Stimulated activated CD8-positive, alpha-beta memory T cell treated with anti-CD3 and anti-CD28 coated beads, Interleukin-4, amount 100 ng/mL, for 24 hours (primary cell): ENCODE data around the gene GTPBP6.
"Not testable (repeated sequence)": the region's sequence is repeated elsewhere in the genome, so short reads cannot be mapped to it uniquely, and the experiment has no call there.

Experiments used
- DNase-seq: peaks from one replicate; pipeline ENCODE4 v3.0.0-alpha.2; 2020; ENCODE audit warnings: low read depth

Gene GTPBP6

GRCh38 chrX:316351-317325, 2.0 kb downstream of the GTPBP6 start:
- DNase-seq: no peak

- no peak for DNase-seq
These were observed 3.6 kb downstream of the GTPBP6 start for GRCh38 chrX:314781-315595.

- no peak for DNase-seq
These were observed 4.5 kb downstream of the GTPBP6 start for GRCh38 chrX:314049-314448.

- DNase-seq: no peak
These were observed 5.0 kb downstream of the GTPBP6 start for GRCh38 chrX:313546-313945.

DNA sequence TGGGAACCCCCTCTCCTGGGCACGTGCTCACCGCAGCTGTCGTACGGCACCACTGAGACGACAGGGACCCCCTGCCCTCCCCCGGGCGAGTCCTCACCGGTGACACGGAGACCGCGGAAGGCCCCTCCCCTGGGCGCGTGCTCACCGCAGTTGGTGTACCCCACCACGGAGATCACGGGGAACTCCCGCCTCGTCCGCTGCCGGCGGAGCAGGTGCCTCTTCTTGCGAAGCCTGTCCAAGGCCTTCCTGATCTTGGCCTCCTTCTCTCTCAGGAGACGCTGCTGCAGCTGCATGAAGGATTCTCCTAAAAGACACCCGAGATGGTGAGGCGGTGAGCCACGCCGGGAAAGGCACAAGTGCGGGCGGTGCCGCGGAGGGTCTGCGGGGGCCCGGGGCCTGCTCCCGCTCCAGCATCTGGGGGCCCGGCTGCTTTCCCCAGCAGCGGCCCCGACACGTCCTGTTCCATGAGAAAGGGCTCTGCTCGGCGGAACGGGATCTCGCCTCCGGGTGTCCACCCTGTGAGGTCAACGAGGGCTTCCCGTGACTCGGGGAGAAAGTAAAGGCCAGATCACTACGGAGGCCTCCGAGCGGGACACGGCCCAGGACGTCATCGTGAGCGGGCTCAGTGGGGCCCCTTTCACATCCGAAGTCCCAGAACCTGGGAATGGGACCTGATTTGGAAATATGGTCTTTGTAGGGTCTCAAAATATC, 5.8 kb downstream of the GTPBP6 start:
- no peak for DNase-seq

GRCh38 chrX:311156-312129, 7.2 kb downstream of the GTPBP6 start:
- DNase-seq: no peak

DNA sequence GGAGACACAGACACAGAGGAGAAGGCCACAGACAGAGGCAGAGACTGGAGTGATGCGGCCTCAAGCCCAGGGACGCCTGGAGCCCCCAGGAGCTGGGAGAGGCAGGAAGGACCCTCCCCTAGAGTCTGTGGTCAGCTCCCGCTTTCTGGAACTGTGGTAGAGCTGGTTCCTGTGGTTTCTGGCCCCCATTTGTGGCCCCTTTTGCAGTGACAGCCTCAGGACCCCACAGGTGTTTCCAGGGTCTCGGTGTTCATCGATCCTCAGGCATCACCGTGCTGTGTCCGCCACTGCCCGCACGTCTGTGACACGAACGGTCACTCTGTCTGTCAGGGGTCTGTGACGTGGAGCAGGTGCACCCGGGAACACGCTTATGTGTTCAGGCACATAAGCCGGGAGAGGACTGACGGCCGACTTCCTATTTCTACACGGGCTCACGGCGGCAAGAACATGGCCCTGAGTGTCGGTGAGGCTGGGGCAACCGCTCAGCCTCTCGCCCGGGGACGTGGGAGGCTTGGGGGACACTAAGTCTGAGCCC, 7.9 kb downstream of the GTPBP6 start:
- no peak for DNase-seq

DNA sequence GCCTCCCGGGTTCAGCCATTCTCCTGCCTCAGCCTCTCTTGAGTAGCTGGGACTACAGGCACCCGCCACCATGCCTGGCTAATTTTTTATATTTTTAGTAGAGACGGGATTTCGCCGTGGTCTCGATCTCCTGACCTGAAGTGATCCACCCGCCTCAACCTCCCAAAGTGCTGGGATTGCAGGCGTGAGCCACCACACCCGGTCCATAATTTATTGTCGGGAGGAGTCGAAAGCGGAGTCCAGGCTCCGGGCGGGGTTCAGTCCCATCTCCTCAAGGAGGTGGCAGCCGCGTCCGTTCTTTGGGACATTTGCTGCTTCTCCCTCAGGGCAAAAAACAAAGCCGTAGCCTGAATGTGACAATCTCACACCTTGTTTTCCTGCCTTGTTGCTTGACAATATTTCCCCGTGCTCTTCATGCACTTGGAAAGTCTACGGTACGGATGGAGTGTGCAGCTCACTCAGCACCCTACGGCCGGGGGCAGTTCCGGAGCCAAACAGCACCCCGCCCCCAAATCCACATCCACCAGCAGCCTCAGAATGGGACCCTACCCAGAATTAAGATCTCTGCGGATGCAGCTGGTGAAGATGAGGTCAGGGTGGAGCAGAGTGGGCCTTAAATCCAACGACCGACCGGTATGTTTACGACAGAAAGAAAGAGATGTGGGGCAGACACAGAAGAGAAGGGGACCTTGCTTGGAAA, 9.6 kb downstream of the GTPBP6 start:
- DNase-seq: no peak

DNA sequence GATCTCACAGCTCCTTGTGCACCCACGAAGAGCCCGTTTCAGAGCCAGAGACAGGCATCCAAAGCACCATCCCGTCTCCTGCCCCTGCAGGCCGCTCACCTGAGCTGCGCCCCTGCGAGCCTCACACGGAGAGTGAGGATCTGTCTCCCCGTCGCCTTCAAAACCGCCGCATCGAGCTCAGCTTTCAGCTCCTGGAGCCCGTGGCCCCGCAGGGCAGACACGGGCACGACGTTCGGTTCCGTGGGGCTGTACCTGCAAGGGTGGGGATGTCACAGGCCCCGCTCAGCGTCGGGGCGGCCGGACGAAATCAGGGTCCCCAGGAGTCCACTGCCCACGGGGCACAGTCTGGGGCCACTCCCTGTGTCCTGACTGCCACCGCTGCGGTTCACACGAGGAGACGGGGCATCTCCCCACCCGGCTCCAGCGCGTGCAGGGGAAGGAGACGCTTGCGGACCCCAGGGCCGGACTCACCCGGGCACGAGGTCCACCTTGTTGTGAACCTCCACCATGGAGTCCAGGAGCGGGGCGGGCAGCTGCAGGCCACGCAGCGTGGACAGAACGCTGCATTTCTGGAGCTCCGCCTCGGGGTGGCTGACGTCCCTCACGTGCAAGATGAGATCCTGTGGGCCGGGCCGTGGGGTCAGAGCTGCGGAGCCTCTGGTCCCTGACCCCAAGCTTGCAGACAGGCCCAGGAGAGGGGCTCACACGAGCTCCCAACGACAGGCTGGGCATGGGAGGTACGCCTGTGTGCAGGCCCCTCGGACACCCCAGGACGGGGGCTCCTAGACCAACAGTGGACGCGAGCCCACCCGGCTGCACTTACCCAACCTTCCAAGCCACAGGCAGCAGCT, 11.1 kb downstream of the GTPBP6 start:
- DNase-seq: no peak

- DNase-seq: not testable (repeated sequence)
These were observed 11.9 kb downstream of the GTPBP6 start for GRCh38 chrX:306614-307251.

DNA sequence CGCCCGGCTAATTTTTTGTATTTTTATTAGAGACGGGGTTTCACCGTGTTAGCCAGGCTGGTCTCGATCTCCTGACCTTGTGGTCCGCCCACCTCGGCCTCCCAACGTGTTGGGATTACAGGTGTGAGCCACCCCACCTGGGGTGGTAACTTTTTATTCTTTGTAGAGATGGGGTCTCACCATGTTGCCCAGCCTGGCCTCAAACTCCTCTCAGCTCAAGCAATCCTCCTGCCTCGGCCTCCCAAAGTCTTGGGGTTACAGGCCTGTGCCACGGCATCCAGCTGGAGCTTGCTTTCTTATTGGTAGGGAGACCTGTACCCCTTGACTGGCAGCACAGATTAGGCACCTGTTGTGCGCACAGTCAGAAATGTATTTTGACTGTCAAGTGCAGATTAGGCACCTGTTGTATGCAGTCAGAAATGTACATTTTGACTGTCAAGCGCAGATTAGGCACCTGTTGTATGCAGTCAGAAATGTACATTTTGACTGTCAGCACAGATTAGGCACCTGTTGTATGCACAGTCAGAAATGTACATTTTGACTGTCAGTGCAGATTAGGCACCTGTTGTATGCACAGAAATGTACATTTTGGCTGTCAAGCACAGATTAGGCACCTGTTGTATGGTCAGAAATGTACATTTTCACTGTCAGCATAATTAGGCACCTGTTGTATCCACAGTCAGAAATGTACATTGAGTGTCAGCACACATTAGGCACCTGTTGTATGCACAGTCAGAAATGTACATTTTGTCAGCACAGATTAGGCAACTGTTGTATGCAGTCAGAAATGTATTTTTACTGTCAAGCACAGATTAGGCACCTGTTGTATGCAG, 12.6 kb downstream of the GTPBP6 start:
- not testable (repeated sequence) for DNase-seq

GRCh38 chrX:302975-303374, 15.6 kb downstream of the GTPBP6 start:
- no peak for DNase-seq

GRCh38 chrX:300334-300733, 18.3 kb downstream of the GTPBP6 start:
- DNase-seq: no peak

GRCh38 chrX:298993-299392, 19.6 kb downstream of the GTPBP6 start:
- no peak for DNase-seq

DNA sequence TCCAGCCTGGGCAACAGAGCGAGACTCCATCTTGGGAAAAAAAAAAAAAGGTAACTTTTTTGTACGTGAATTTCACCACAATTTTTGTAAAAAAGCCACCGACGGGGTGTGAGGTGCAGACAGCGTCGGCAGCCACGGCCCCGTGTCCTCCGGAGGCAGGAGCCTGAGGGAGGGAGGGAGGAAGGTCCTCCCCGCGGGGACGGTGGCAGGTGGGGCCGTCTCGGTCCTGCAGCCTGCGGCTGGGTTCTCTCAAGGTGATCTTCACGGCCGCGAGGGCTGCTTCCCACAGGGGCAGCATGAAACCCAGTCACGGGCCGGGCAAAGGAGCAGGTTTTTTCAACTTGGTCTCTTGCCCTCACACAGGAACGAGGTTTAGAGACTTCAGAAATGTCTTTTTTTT, 23.5 kb downstream of the GTPBP6 start:
- DNase-seq: no peak

GRCh38 chrX:292900-293897, 25.4 kb downstream of the GTPBP6 start:
- DNase-seq: no peak
